Cardiac fibroblast (primary cell): ENCODE measurements around the gene MASP2.
"Not testable (repeated sequence)": the region's sequence is repeated elsewhere in the genome, so short reads cannot be mapped to it uniquely, and the experiment has no call there.

ENCODE experiments used
- DNase-seq, 2 donors: peaks; one replicate each; pipeline versions ENCODE4 v3.0.0 to v3.0.0-alpha.2; 2010; ENCODE audit warnings: low read depth in 2 of 2
- H3K4me3 ChIP-seq, 2 donors: replicated peaks in 1 of 2; 1 replicate in 1 of 2; 2 replicates in 1 of 2; pipeline ENCODE4 v1.5.1; 2011; ENCODE audit warnings: low read depth in 2 of 2, low read length in 2 of 2, mild to moderate bottlenecking in 2 of 2, moderate library complexity in 1 of 2
- TF ChIP-seq, protein P1 (sequence below): IDR thresholded peaks from one replicate; pipeline ENCODE4 v1.5.1; 2011; ENCODE audit warnings: low read depth, mild to moderate bottlenecking, low read length, inconsistent platforms

The MASP2 gene

DNA sequence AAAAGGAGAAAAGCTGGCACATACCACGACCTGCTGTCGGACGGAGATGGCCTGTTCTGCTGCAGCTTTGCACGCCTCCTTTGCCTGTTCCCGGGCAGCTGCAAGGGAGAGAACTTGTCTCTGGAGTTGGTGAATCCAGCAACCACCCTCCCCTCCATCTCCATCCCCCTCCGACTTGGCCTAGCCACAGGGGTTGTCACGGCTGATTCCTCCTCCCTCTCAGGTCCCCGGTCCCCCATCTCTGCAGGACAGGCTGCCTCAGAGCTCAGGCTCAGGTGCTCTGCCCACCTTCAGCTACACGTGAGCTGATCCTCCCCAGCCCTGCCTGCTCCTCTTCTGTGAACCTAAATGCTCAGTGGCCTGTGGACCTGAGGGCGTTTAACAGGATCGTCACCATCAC is 23.8 kb upstream of the MASP2 start:
- no peak for DNase-seq
- TF ChIP-seq, protein P1, sequence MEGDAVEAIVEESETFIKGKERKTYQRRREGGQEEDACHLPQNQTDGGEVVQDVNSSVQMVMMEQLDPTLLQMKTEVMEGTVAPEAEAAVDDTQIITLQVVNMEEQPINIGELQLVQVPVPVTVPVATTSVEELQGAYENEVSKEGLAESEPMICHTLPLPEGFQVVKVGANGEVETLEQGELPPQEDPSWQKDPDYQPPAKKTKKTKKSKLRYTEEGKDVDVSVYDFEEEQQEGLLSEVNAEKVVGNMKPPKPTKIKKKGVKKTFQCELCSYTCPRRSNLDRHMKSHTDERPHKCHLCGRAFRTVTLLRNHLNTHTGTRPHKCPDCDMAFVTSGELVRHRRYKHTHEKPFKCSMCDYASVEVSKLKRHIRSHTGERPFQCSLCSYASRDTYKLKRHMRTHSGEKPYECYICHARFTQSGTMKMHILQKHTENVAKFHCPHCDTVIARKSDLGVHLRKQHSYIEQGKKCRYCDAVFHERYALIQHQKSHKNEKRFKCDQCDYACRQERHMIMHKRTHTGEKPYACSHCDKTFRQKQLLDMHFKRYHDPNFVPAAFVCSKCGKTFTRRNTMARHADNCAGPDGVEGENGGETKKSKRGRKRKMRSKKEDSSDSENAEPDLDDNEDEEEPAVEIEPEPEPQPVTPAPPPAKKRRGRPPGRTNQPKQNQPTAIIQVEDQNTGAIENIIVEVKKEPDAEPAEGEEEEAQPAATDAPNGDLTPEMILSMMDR, result no peak

DNA sequence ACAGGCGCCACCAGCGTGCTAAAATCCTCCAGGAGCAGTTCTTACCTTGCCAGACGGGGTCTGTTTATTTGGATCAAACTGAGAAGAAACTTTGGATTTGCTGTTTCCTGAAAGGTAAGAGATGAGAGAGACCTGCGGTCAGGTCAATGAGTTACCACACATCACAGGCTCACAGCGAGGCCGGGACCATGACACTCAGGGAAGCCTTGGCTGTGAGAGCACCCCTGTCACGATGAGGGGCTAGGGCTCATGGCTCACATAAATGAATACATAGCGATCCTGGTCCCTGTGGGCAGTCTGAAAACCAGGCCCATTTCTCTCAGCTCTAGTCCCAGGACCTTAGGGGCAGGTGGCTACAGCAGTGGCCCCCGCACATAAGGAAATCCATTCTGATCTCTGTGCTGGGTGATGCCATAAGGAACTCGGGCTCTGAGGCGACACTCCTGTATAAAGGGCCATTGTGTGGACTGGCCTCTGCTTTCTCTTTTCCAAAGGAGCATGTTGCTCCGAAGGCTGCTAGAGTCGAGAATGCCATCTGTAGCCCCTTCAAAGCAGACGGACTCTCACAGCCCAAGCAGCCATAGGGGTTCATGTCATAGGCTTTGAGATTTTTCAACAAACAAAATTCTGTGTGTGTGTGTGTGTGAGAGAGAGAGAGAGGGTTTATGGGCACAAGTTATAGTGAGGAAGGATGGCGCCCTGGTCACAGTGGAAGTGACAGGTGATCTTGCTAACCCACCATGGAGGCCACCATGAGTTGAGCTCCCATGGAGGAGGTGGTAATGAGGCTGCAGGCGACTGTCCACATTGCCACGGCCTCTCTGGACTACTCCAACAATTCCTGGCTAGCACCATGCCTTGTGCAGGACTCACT is 21.8 kb upstream of the MASP2 start:
- no peak for DNase-seq
- TF ChIP-seq, protein P1, result no peak
- H3K4me3 ChIP-seq, result no peak overlapping the region

More for the DNA sequence above, 23.8 kb upstream of the MASP2 start:
- no peak overlapping the region for H3K4me3 ChIP-seq

DNA sequence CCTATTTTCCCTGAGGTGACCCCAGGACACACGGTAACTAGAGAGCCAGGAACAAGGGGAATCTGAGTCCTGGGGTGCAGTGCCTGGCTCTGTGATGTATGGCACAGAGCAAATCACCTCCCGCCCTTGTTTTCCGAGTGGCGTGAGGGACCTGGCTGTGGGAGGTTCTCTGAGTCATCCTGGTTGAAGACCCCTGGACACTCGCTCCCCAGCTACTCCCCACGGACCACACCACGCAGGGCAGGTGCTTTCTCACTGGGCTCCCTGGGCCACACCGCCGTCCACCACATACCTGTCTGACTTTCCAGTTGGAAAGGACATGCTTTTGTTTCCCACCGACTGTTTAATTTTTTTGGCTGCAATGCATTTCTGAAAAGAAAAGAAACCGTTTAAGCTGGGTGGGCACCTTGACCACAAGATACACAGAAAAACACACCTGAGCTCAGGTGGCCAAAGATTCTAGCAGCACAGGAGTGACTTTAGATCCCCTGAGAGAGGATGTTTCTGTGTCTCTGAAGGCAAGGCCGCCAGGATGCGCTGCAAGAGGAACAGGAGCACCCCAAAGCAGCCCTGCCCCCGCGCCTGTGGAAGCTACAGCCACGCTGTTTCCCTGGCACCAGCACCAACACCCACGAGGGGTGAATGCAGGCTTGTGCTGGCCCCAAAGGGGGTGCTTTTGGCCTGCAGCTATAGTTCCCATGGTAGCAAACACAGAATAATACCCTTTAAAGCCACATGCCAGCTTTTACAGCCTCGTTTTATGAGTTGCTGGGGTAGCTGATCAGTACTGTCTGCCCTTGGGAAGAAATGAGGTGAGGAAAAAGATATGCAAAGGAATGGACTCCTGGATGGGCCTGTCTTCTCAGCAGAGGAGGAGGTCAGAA is 20.9 kb upstream of the MASP2 start:
- TF ChIP-seq, protein P1, result no peak
- no peak overlapping the region for H3K4me3 ChIP-seq
- DNase-seq, result no peak

DNA sequence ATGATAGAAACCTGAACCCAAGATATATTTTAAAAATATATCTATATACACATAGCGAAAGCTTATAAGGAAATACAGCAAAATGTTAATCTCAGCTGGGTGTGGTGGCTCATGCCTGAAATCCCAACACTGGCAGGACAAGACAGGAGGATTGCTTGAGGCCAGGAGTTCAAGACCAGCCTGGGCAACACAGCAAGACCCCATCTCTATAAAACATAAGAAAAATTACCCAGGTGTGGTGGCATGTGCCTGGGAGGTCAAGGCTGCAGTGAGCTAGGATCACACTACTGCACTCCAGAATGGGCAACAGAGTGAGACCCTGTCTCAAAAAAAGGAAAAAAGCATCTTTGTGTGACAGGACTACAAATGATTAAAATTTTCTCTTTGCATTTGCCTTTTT is 18.8 kb upstream of the MASP2 start:
- TF ChIP-seq, protein P1, result no peak
- no peak overlapping the region for H3K4me3 ChIP-seq
- no peak for DNase-seq

DNA sequence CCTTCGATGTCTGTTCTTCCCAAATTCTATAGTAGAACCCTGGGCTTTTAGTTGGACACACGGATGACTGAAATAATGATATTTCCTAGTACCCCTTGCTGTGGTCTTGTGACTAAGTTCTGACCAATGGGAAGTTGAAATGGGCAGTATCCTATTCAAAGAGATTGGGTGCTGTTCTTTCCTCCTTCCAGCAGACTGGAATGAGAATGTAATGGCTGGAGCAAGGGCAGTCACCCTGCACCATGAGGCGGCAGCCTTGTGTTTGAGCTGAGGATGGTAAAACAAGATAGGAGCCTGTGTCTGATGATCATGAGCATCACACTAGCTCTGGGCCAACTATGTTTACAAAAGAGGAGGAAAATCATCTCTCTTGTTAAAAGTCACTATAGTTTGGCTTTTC is 17.9 kb upstream of the MASP2 start:
- no peak for DNase-seq
- TF ChIP-seq, protein P1, result no peak
- H3K4me3 ChIP-seq, result no peak overlapping the region

DNA sequence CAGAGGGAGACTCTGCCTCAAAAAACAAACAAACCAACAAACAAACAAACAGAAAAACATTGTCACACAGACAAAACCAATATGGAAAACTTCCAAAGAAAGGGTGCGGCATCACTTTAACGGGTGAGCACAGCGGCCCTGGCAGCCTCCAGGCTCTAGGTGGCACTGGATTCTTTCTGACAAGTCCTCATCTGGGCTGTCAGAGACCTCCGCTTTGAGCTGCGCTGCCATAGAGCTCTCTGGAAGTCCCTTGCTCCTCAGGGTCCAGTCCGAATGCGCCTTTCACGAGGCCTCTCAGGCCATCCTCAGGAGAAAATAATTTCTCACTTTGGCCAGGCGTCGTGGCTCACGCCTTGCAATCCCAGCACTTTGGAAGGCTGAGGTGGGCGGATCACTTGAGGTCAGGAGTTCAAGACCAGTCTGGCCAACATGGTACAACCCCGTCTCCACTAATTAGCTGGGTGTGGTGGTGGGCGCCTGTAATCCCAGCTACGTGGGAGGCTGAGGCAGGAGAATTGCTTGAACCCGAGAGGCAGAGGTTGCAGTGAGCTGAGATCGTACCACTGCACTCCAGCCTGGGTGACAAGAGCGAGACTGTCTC is 17.0 kb upstream of the MASP2 start:
- not testable (repeated sequence) for DNase-seq, H3K4me3 ChIP-seq
- TF ChIP-seq, protein P1, result peak; percentile 4
